MM.1S (cell line): ENCODE data around the gene TFAP2A.

Source experiments
- CTCF ChIP-seq: fragments of 300-600 bp; sonication (generic); IDR thresholded peaks from 2 replicates; pipeline ENCODE4 v1.5.1; 2016; ENCODE audit warnings: antibody characterized with exemption, low read length, mixed read lengths
- EZH2 ChIP-seq: fragments of 300-600 bp; sonication (generic); optimal IDR thresholded peaks from 2 replicates; pipeline ENCODE3; 2017; ENCODE audit warnings: low read depth, mild to moderate bottlenecking, antibody characterized with exemption, low read length, mixed read lengths

- no peak for TF ChIP-seq CTCF
- TF ChIP-seq EZH2, result no peak
Measured at GRCh38 chr6:10351791-10352190, 63.1 kb downstream of the TFAP2A start.
